HG03196 (cell line): Measurements from ENCODE around the gene PIK3R4.

Experiments used
- ATAC-seq: cut with Tn5 transposase; IDR thresholded peaks from one replicate; pipeline ENCODE4 v1.9.1; 2021; ENCODE audit not compliant: unreplicated experiment

Gene PIK3R4

GRCh38 chr3:130746246-130747039, at the start of gene PIK3R4:
PIK3R4 (minus strand) TSS chr3:130746829; CDS start chr3:130745218, 1,611 bp downstream.
- ATAC-seq = peak; percentile 94

- ATAC-seq = no peak
Observed at GRCh38 chr3:130795396-130795795, 48.8 kb upstream of the PIK3R4 start.

GRCh38 chr3:130792246-130792645, 45.6 kb upstream of the PIK3R4 start:
- ATAC-seq = no peak

- no peak for ATAC-seq
Observed at GRCh38 chr3:130789782-130790322, 43.2 kb upstream of the PIK3R4 start.

GRCh38 chr3:130787422-130788068, 40.9 kb upstream of the PIK3R4 start:
- ATAC-seq = no peak

- ATAC-seq = no peak
Observed at GRCh38 chr3:130786306-130786705, 39.7 kb upstream of the PIK3R4 start.

GRCh38 chr3:130783629-130784028, 37.0 kb upstream of the PIK3R4 start:
- no peak for ATAC-seq

GRCh38 chr3:130779486-130779885, 32.9 kb upstream of the PIK3R4 start:
- peak; percentile 25 for ATAC-seq

- peak; percentile 89 for ATAC-seq
Observed at GRCh38 chr3:130779031-130779430, 32.4 kb upstream of the PIK3R4 start.

- ATAC-seq = no peak
Observed at GRCh38 chr3:130773366-130773765, 26.7 kb upstream of the PIK3R4 start.

GRCh38 chr3:130772129-130772528, 25.5 kb upstream of the PIK3R4 start:
- ATAC-seq = no peak

GRCh38 chr3:130770644-130771043, 24.0 kb upstream of the PIK3R4 start:
- ATAC-seq = no peak

- ATAC-seq = no peak
Observed at GRCh38 chr3:130761730-130762311, 15.2 kb upstream of the PIK3R4 start.

GRCh38 chr3:130760922-130761321, 14.3 kb upstream of the PIK3R4 start:
- no peak for ATAC-seq

- no peak for ATAC-seq
Observed at GRCh38 chr3:130759692-130760338, 13.2 kb upstream of the PIK3R4 start.

- no peak for ATAC-seq
Observed at GRCh38 chr3:130758624-130759369, 12.2 kb upstream of the PIK3R4 start.

GRCh38 chr3:130757611-130758150, 11.1 kb upstream of the PIK3R4 start:
- ATAC-seq = no peak

GRCh38 chr3:130755666-130756065, 9.0 kb upstream of the PIK3R4 start:
- no peak for ATAC-seq

- ATAC-seq = no peak
Observed at GRCh38 chr3:130748981-130749380, 2.4 kb upstream of the PIK3R4 start.

GRCh38 chr3:130748467-130748861, 1.8 kb upstream of the PIK3R4 start:
- no peak for ATAC-seq
